ENCODE measurements around the gene NBPF1. TPM values are rescaled to one million over a fixed set of nuclear protein-coding genes. Genes with fewer than 3 reads are reported as not detected.
"Not testable (repeated sequence)": the region's sequence is repeated elsewhere in the genome, so short reads cannot be mapped to it uniquely, and the experiment has no call there.

NBPF1 gene
- total RNA-seq, 1 donor from 2014 or later: 9.2 TPM

DNA sequence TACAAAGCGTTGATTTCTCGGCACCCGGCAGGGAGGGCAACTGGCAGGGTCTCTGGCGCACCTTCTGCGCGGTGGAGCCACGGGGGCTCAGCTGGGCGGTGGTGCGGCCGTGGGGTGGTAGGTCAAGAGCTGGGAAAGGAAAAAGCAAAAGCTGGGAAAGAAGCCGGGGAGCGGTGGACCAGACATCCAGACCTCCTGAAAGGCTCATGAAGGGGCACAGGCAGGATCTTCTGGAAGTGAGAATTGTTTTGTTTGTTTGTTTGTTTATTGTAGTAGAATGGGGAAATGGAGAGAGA lies 92.1 kb downstream of the NBPF1 start:
- H3K27ac ChIP-seq: no peak overlapping the region
- H3K4me3 ChIP-seq: no peak overlapping the region
- no peaks in the 10 kb centered on the region for H3K36me3 ChIP-seq
- no peaks in the 10 kb centered on the region for H3K4me1 ChIP-seq
- no peaks in the 10 kb centered on the region for H3K27me3 ChIP-seq
- no peaks in the 10 kb centered on the region for H3K9me3 ChIP-seq
- no peak for DNase-seq (ENCODE audit: low spot score in 2 of 2)
- TF ChIP-seq, protein P1, sequence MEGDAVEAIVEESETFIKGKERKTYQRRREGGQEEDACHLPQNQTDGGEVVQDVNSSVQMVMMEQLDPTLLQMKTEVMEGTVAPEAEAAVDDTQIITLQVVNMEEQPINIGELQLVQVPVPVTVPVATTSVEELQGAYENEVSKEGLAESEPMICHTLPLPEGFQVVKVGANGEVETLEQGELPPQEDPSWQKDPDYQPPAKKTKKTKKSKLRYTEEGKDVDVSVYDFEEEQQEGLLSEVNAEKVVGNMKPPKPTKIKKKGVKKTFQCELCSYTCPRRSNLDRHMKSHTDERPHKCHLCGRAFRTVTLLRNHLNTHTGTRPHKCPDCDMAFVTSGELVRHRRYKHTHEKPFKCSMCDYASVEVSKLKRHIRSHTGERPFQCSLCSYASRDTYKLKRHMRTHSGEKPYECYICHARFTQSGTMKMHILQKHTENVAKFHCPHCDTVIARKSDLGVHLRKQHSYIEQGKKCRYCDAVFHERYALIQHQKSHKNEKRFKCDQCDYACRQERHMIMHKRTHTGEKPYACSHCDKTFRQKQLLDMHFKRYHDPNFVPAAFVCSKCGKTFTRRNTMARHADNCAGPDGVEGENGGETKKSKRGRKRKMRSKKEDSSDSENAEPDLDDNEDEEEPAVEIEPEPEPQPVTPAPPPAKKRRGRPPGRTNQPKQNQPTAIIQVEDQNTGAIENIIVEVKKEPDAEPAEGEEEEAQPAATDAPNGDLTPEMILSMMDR (IDR thresholded peaks at IDR 0.05): no peak
- intact Hi-C loops (cut with DNase I): no loop called here

DNA sequence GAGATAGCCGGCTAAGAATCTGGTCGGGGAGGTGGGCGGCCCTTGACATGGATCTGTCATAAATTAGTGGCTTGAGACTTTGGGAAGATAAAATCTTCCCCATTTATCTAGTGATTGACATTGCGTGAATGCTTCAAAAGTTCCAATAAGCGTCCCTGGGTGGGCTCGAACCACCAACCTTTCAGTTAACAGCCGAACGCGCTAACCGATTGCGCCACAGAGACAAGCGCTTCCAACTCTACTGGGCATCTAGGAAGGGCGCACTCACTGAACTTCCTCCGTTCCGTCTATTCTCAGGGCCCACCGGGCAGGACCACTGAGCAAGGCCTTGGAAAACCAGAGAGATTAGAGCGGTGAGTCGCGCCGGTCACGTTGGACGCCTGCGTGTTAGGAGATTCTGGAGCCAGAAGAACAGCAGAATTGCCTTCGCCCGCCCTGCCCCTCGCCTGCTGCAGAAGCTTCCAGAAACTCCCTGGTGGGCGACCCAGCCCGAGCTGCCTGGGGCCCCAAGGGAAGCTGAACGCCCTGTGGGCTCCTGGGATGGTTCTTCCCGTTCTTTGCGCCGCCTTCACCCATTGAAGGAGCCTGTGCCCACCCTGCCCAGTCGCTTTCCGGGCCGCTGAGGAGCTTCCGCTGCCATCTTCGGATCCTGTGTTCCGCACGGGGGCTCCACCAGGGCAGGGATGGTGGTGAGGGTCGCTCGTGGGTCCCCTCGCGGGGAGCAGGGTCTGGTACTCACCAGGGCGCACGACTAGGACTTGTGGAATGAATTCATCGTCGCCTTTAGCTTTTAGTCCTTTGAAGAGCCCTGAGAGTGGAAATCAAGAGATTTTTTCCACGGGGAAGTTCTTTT lies 92.7 kb downstream of the NBPF1 start:
- H3K27ac ChIP-seq; H3K27me3 ChIP-seq; DNase-seq (ENCODE audit: low spot score in 2 of 2); H3K9me3 ChIP-seq; intact Hi-C loops (cut with DNase I); H3K36me3 ChIP-seq; H3K4me1 ChIP-seq: not testable (repeated sequence)
- H3K4me3 ChIP-seq: peak overlapping the region; percentile 11 to 13

DNA sequence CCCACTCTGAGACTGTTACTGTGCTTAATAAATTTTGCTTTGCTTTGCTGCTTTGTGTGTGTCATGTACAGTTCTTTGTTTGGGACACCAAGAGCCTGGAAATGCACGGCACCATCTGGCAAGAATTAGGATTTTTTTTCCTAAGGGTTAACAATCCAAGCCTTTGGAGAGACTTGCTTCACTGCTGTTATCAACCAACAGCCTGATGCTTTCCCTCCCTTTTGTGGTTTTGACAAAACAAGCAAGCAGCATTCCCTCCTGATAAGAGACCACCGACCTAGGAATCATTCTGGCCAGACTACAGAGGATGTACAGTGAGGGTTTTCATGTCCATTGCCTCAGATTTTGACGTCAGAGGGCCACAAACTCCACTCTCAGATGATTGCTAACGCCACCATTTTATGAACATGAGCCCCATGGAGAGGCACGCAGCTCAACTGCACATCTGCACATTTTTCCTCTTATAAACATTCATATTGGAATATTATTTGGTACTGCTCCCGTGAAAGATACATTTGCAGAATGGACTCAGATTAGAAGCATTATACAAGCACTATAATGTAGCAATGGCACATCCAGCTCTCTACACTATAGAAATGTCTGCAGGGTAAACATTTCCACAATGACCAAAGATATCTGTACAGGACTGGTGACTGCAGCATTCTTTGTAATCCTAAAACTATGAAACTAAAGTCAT lies 94.0 kb downstream of the NBPF1 start:
- H3K27me3 ChIP-seq; H3K36me3 ChIP-seq; H3K27ac ChIP-seq; intact Hi-C loops (cut with DNase I); H3K4me1 ChIP-seq; H3K4me3 ChIP-seq; H3K9me3 ChIP-seq; DNase-seq (ENCODE audit: low spot score in 2 of 2): not testable (repeated sequence)

DNA sequence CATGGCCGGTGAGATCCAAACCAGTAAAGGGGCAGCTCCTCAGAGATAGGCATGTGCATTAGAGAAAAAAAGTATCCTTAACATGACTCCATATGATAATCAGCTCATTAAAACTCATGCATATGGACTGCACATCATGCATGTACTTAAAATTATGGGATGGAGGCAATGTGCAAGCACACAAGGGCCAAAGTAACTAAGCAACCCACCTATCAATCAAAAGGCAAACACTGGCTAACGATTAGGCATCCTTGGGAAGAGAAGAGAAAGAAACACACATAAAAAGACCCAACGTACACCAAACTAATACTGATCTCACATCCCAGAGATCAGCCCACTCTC lies 94.5 kb downstream of the NBPF1 start:
- intact Hi-C loops (cut with DNase I); H3K9me3 ChIP-seq; H3K27me3 ChIP-seq; H3K4me3 ChIP-seq; H3K4me1 ChIP-seq; H3K36me3 ChIP-seq; DNase-seq (ENCODE audit: low spot score in 2 of 2); H3K27ac ChIP-seq: not testable (repeated sequence)

DNA sequence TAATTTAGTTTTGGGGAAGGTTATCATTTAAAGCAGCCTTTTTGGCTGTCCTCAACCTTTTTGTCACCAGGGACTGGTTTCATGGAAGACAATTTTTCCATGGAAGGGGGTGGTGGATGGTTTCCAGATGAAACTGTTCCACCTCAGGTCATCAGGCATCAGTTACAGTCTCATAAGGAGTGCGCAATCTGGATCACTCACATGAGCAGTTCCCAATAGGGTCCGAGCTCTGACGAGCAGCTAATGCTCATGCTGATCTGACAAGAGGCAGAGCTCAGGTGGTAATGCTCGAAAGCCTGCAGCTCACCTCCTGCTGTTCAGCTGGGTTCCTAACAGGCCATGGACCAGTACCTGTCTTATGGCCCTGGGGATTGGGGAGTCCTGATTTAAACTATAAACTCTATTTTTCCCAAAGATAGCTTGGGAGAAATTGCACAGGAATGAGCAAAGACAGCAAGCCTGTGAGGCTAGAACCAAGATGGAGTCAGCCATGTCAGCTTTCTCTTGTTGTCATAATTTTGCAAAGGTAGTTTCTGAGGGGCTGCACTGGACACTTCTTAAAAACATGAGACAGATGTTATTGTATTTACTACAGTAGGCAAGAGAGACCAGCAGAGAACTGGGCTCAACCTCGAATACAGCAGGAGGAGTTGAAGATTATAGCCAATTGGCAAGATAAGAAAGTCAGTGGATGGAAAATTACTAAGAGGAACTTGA lies 96.5 kb downstream of the NBPF1 start:
- intact Hi-C loops (cut with DNase I); DNase-seq (ENCODE audit: low spot score in 2 of 2); H3K9me3 ChIP-seq; H3K27ac ChIP-seq; H3K4me1 ChIP-seq; H3K36me3 ChIP-seq; H3K4me3 ChIP-seq; H3K27me3 ChIP-seq: not testable (repeated sequence)

DNA sequence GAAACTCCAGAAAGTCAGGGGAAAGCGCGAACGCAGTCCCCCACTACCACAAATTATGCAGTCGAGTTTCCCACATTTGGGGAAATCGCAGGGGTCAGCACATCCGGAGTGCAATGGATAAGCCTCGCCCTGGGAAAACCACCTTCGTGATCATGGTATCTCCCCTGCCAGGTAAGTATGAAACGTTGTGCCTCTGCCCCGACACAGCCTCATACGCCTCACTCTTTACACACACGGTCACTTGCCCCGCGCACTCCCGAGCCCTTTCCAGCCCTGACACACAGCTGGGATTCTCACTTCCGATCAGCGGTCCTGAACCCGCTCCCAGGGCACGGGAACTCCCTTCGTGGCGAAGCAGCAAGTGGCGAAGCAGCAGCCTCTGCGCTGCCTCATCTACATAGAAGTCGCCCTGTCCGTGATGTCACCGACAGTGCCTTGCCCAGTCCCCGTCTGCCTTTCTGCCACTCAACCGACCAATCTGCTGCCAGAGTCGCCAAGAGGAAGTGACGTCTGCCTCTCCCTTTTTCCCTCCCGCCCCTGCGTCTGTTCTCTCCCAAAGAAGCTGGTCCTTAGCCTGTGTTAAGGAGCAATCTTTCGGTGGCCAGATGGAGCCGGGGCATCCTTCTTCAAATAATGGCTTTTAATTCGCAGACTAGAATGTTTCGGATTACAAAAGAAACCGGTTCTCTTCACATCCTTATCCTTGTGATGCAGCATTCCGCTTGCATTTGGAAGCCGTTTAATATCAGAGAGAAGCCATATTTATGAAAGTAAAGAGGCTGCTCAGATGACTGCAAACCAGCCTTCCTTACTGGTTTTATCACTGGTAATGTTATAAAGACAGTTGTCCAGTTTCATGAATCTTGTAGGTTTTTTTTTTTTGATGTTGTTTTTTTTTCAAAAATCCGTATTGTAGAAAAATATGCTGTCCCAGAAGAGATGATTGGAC lies 99.0 kb downstream of the NBPF1 start, which contains the start of gene RNU1-1:
RNU1-1 (minus strand) TSS at position 179 of the 949 bp plus-strand sequence.
- H3K9me3 ChIP-seq; intact Hi-C loops (cut with DNase I); H3K4me1 ChIP-seq; H3K27me3 ChIP-seq; H3K36me3 ChIP-seq: not testable (repeated sequence)
- Histone ChIP-seq H3K27ac (peak within 1 kb of the TSS; percentile 71 to 84), H3K4me3 (peak within 1 kb of the TSS; percentile 42 to 48)
- DNase-seq (ENCODE audit: low spot score in 2 of 2): peak in 1 of 2 donors; percentile 96

DNA sequence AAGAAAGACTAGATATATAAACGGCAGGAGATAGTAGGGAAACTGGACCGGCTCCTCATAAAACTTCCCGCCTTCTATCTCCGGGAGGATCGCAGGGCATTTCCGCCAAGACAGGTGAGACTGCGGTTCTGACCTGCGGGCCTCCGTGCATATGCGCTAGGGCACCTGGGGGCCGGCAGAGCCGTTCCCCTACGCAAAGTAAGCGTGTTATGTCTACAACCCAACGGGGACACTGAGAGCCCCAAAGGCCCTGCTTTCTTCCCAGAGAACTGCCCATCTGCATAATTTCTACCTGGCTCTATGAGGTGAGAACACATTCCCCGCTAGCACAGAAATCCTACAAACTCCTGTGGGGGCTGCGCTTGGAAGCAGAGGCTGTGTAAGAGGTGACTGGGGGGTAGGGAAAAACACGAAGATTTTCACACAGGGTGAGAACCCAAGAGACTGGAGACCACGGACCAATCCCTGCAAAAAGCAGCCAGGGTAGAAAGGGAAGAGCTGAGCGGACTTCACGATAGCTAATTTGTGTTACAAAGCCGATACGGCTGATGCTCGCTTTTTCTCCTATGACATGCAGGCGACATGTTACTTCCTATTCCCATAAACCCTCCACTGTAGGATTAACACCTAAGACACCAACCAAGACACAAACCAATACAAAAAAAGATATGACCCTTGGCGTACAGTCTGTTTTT lies 99.8 kb downstream of the NBPF1 start:
- intact Hi-C loops (cut with DNase I): loop anchor here (2.0 kb wide), 1 partner anchor 15 kb away; no protein-coding TSS in a partner anchor
- Histone ChIP-seq H3K27ac (peak overlapping the region; percentile 57 to 84), H3K4me3 (peak overlapping the region; percentile 39 to 48)
- H3K27me3 ChIP-seq, H3K9me3 ChIP-seq, H3K4me1 ChIP-seq, H3K36me3 ChIP-seq: not testable (repeated sequence)
- DNase-seq (ENCODE audit: low spot score in 2 of 2): peak in 1 of 2 donors; percentile 84

DNA sequence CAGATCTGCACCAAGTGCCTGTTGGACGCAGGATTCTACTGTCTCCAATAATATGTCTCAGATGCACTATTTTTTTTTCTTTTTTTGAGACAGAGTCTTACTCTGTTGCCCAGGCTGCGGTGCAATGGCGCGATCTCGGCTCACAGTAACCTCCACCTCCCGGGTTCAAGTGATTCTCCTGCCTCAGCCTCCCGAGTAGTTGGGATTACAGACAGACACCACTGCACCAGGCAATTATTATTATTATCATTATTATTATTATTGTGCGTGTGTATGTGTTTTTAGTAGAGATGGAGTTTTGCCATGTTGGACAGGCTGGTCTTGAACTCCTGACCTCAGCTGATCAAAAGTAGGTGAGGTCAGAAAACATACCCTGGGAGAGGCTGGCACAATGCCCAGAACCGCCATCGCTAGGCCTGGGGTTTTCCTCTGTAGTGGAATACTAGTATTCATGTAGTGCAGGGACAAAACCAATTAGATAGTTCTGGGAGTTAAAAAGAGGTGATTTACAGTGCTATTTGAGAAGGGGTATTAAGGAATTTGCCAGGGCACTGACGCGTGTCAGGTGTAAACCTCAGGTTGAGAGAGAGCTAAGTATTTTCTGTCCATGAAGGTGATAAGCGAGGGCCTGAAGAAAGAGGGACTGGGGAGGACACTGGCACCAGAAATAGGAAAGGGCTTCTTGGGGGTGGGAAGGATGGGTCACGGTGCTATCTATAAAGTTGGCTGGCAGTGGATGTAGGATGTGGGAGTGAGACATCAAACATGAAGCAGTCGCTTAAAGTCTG lies 100.5 kb downstream of the NBPF1 start:
- not testable (repeated sequence) for H3K9me3 ChIP-seq, H3K36me3 ChIP-seq, H3K4me1 ChIP-seq, H3K27me3 ChIP-seq, H3K4me3 ChIP-seq
- peak in 1 of 2 donors; percentile 75 for DNase-seq (ENCODE audit: low spot score in 2 of 2)
- intact Hi-C loops (cut with DNase I): loop anchor here (2.0 kb wide), 1 partner anchor 14 kb away; no protein-coding TSS in a partner anchor
- peak overlapping the region in 1 of 2 donors; percentile 84 for H3K27ac ChIP-seq
